DOHH2 (cell line): ENCODE measurements around the gene REEP6.

Experiments
- H3F3A ChIP-seq: fragments of 200-600 bp; sonication (generic), shearing (Covaris generic); 2 replicates; pipeline ENCODE4 v1.6.0; 2016; ENCODE audit warnings: antibody characterized with exemption, mild to moderate bottlenecking; ENCODE audit not compliant: control insufficient read depth, insufficient read depth
- H3K27ac ChIP-seq: fragments of 200-600 bp; sonication (generic); 2 replicates; pipeline ENCODE4 v1.5.1; 2014; ENCODE audit warnings: low read depth, mild to moderate bottlenecking, low read length, moderate library complexity
- H3K27me3 ChIP-seq: fragments of 200-600 bp; sonication (generic); 2 replicates; pipeline ENCODE4 v1.6.1; 2014; ENCODE audit warnings: mild to moderate bottlenecking, low read length, mixed read lengths; ENCODE audit not compliant: control insufficient read depth
- H3K36me3 ChIP-seq: fragments of 200-600 bp; sonication (generic); 2 replicates; pipeline ENCODE4 v1.6.1; 2014; ENCODE audit warnings: mild to moderate bottlenecking, low read length, moderate library complexity, mixed read lengths; ENCODE audit not compliant: control insufficient read depth
- H3K4me1 ChIP-seq: fragments of 200-600 bp; sonication (generic); 2 replicates; pipeline ENCODE4 v1.6.1; 2014; ENCODE audit warnings: mild to moderate bottlenecking, low read length, mixed read lengths; ENCODE audit not compliant: control insufficient read depth
- H3K4me2 ChIP-seq: fragments of 200-600 bp; sonication (generic); 2 replicates; pipeline ENCODE4 v1.6.0; 2014; ENCODE audit warnings: mild to moderate bottlenecking, low read length, moderate library complexity
- H3K4me3 ChIP-seq: fragments of 200-600 bp; sonication (generic); 2 replicates; pipeline ENCODE4 v1.5.1; 2014; ENCODE audit warnings: mild to moderate bottlenecking, low read length, mixed read lengths
- H3K79me2 ChIP-seq: fragments of 200-600 bp; sonication (generic); 2 replicates; pipeline ENCODE4 v1.6.1; 2014; ENCODE audit warnings: mild to moderate bottlenecking, low read length, mixed read lengths; ENCODE audit not compliant: control insufficient read depth
- H3K9me2 ChIP-seq: fragments of 200-600 bp; sonication (generic); replicated peaks from 2 replicates; pipeline ENCODE4 v1.6.1; 2014; ENCODE audit warnings: mild to moderate bottlenecking, low read length, mixed read lengths; ENCODE audit not compliant: control insufficient read depth
- H3K9me3 ChIP-seq: fragments of 200-600 bp; sonication (generic); 2 replicates; pipeline ENCODE4 v1.6.1; 2014; ENCODE audit warnings: antibody characterized with exemption, low read length, mixed read lengths; ENCODE audit not compliant: control insufficient read depth, insufficient read depth
- H4K20me1 ChIP-seq: fragments of 200-600 bp; sonication (generic); 2 replicates; pipeline ENCODE4 v1.6.0; 2014; ENCODE audit warnings: low read depth, mild to moderate bottlenecking, antibody characterized with exemption, low read length, moderate library complexity; ENCODE audit not compliant: control insufficient read depth, insufficient read depth
- CTCF ChIP-seq: fragments of 200-600 bp; sonication (generic); IDR thresholded peaks from one replicate; pipeline ENCODE4 v1.5.1; 2014; ENCODE audit warnings: antibody characterized with exemption, mild to moderate bottlenecking, low read depth, low read length; ENCODE audit not compliant: poor library complexity, severe bottlenecking
- EZH2phosphoT487 ChIP-seq: fragments of 200-600 bp; sonication (generic); IDR thresholded peaks from 2 replicates; pipeline ENCODE4 v1.6.1; 2017; ENCODE audit warnings: borderline replicate concordance, mild to moderate bottlenecking, antibody characterized with exemption, low read length, moderate library complexity, mixed read lengths

The REEP6 gene

GRCh38 chr19:1520203-1520780, 29.3 kb downstream of the REEP6 start:
- H3K4me2 ChIP-seq: no peak overlapping the region
- no peaks in the 10 kb centered on the region for H3K36me3 ChIP-seq
- H3K27ac ChIP-seq: no peak overlapping the region
- H3K27me3 ChIP-seq: no peaks in the 10 kb centered on the region
- H3K9me2 ChIP-seq: no peaks in the 10 kb centered on the region
- no peaks in the 10 kb centered on the region for H3K4me1 ChIP-seq
- no peaks in the 10 kb centered on the region for H4K20me1 ChIP-seq
- no peak overlapping the region for H3K4me3 ChIP-seq
- H3F3A ChIP-seq: no peaks in the 10 kb centered on the region
- H3K79me2 ChIP-seq: no peaks in the 10 kb centered on the region
- no peaks in the 10 kb centered on the region for H3K9me3 ChIP-seq
- no peak for TF ChIP-seq EZH2phosphoT487
- no peak for TF ChIP-seq CTCF

GRCh38 chr19:1521636-1522035, 30.7 kb downstream of the REEP6 start:
- no peaks in the 10 kb centered on the region for H3K4me1 ChIP-seq
- no peaks in the 10 kb centered on the region for H3K79me2 ChIP-seq
- no peak overlapping the region for H3K4me2 ChIP-seq
- no peaks in the 10 kb centered on the region for H3K27me3 ChIP-seq
- no peaks in the 10 kb centered on the region for H4K20me1 ChIP-seq
- H3F3A ChIP-seq: no peaks in the 10 kb centered on the region
- no peak overlapping the region for H3K4me3 ChIP-seq
- no peak overlapping the region for H3K27ac ChIP-seq
- no peaks in the 10 kb centered on the region for H3K9me3 ChIP-seq
- no peaks in the 10 kb centered on the region for H3K36me3 ChIP-seq
- TF ChIP-seq CTCF (no peak), EZH2phosphoT487 (no peak)
- no peaks in the 10 kb centered on the region for H3K9me2 ChIP-seq

- Histone ChIP-seq H3K27ac (no peak overlapping the region), H3F3A (no peaks in the 10 kb centered on the region), H3K4me1 (no peaks in the 10 kb centered on the region), H3K4me3 (no peak overlapping the region), H3K79me2 (no peaks in the 10 kb centered on the region), H3K9me2 (no peaks in the 10 kb centered on the region), H3K9me3 (no peaks in the 10 kb centered on the region), H4K20me1 (no peaks in the 10 kb centered on the region), H3K36me3 (no peaks in the 10 kb centered on the region), H3K27me3 (no peaks in the 10 kb centered on the region), H3K4me2 (no peak overlapping the region)
- no peak for TF ChIP-seq EZH2phosphoT487
- TF ChIP-seq CTCF: no peak
Measured at GRCh38 chr19:1522061-1522460, 31.1 kb downstream of the REEP6 start.
